Esophagus squamous epithelium (tissue), 4 donors: Measurements from ENCODE around the gene GABRB2.

ENCODE experiments used
- POLR2A ChIP-seq, 4 donors: fragments of 450-650 bp; IDR thresholded peaks; one replicate each; pipeline ENCODE4 v1.6.1; 2017; ENCODE audit warnings: antibody characterized with exemption in 4 of 4, mild to moderate bottlenecking in 4 of 4, moderate library complexity in 3 of 4
- TF ChIP-seq, protein P1 (sequence below), 6 experiments: fragments of 450-650 bp in 4 of 6; fragments of 200-600 bp in 2 of 6; sonication (generic) in 2 of 6; IDR thresholded peaks; one replicate each; pipeline ENCODE4 v1.5.1; 2016 to 2019; ENCODE audit warnings: antibody characterized with exemption in 6 of 6, mild to moderate bottlenecking in 4 of 6, moderate library complexity in 4 of 6

DNA sequence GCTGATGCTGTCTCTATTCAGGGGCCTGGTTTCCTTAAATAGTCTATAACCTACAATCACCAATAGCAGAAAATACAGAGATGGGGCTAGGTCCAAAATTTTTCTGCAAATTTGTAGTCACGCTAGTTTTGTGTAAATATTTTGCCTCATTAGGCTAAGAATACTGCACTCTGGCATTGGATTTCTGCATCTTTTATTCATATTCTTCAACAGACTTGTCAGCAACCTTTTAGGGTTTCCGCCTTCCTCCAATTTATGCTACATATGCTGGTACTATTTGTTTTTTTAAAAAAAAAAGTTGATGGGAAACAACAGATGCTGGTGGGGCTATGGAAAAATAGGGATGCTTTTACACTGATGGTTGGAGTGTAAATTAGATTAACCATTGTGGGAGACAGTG, 202.3 kb downstream of the GABRB2 start:
- TF ChIP-seq POLR2A (IDR thresholded peaks at IDR 0.05) = no peak
- TF ChIP-seq, protein P1, sequence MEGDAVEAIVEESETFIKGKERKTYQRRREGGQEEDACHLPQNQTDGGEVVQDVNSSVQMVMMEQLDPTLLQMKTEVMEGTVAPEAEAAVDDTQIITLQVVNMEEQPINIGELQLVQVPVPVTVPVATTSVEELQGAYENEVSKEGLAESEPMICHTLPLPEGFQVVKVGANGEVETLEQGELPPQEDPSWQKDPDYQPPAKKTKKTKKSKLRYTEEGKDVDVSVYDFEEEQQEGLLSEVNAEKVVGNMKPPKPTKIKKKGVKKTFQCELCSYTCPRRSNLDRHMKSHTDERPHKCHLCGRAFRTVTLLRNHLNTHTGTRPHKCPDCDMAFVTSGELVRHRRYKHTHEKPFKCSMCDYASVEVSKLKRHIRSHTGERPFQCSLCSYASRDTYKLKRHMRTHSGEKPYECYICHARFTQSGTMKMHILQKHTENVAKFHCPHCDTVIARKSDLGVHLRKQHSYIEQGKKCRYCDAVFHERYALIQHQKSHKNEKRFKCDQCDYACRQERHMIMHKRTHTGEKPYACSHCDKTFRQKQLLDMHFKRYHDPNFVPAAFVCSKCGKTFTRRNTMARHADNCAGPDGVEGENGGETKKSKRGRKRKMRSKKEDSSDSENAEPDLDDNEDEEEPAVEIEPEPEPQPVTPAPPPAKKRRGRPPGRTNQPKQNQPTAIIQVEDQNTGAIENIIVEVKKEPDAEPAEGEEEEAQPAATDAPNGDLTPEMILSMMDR (IDR thresholded peaks at IDR 0.05) = no peak
